ENCODE measurements around the gene ANKRD33. TPM values are rescaled to one million over a fixed set of nuclear protein-coding genes. Genes with fewer than 3 reads are reported as not detected.

Gene ANKRD33
- total and polyA plus RNA-seq, 2 of the 13 experiments (the other 11 are each of a cell fraction or from before 2014, with no cell fraction given), result 0.04 TPM; not detected in 1

DNA sequence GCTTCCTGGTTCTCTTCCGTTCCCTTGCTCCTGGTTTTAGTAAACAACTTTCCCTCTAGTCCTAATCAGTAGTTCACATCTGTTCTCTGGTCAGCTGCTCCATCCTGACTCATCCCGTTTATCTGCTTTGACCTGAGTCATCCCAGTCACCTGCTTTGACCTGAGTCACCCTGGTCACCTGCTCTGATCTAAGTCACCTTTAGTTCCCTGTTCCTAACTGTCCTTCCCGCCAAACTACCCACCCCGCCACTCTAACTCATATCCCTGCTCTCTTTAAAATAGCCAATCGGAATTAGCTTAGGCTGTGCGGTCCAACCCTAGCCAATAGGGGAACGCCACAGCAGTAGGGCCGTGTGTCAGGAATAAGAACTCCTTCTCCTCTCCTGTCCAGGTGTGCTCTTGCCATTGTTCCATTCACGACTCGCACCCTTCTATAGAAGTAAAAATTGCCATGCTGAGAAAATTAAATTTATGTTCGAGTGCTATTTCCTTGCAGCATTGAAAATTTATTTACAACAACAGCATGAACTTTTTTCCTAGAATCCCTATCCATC lies 3.1 kb upstream of the ANKRD33 start (continued):
- no peak for TF ChIP-seq LCORL (IDR thresholded peaks at IDR 0.05)
- no peak for TF ChIP-seq LCORL (CRISPR knock-in tag; IDR thresholded peaks at IDR 0.05)
- no peak for TF ChIP-seq KLF15 (CRISPR knock-in tag; IDR thresholded peaks at IDR 0.05; ENCODE audit: borderline replicate concordance)
- TF ChIP-seq SMC3 (IDR thresholded peaks at IDR 0.05; ENCODE audit: low read length), result no peak
- no peak for TF ChIP-seq ZNF460 (CRISPR knock-in tag; IDR thresholded peaks at IDR 0.05; ENCODE audit: borderline replicate concordance)
- no peak for TF ChIP-seq ZNF343 (CRISPR knock-in tag; IDR thresholded peaks at IDR 0.05)
- TF ChIP-seq ZNF382 (CRISPR knock-in tag; IDR thresholded peaks at IDR 0.05; ENCODE audit: borderline replicate concordance), result no peak
- peak; percentile 97 for TF ChIP-seq FOSL2 (CRISPR knock-in tag; IDR thresholded peaks at IDR 0.05)
- TF ChIP-seq, protein P1, sequence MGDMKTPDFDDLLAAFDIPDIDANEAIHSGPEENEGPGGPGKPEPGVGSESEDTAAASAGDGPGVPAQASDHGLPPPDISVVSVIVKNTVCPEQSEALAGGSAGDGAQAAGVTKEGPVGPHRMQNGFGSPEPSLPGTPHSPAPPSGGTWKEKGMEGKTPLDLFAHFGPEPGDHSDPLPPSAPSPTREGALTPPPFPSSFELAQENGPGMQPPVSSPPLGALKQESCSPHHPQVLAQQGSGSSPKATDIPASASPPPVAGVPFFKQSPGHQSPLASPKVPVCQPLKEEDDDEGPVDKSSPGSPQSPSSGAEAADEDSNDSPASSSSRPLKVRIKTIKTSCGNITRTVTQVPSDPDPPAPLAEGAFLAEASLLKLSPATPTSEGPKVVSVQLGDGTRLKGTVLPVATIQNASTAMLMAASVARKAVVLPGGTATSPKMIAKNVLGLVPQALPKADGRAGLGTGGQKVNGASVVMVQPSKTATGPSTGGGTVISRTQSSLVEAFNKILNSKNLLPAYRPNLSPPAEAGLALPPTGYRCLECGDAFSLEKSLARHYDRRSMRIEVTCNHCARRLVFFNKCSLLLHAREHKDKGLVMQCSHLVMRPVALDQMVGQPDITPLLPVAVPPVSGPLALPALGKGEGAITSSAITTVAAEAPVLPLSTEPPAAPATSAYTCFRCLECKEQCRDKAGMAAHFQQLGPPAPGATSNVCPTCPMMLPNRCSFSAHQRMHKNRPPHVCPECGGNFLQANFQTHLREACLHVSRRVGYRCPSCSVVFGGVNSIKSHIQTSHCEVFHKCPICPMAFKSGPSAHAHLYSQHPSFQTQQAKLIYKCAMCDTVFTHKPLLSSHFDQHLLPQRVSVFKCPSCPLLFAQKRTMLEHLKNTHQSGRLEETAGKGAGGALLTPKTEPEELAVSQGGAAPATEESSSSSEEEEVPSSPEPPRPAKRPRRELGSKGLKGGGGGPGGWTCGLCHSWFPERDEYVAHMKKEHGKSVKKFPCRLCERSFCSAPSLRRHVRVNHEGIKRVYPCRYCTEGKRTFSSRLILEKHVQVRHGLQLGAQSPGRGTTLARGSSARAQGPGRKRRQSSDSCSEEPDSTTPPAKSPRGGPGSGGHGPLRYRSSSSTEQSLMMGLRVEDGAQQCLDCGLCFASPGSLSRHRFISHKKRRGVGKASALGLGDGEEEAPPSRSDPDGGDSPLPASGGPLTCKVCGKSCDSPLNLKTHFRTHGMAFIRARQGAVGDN (CRISPR knock-in tag; IDR thresholded peaks at IDR 0.05), result no peak
- peak; percentile 76; the same call in 1 of the 2 replicates for TF ChIP-seq JUN (CRISPR knock-in tag; IDR thresholded peaks at IDR 0.05)
- TF ChIP-seq RARA (CRISPR knock-in tag; IDR thresholded peaks at IDR 0.05), result peak; percentile 79
- TF ChIP-seq, protein P2, sequence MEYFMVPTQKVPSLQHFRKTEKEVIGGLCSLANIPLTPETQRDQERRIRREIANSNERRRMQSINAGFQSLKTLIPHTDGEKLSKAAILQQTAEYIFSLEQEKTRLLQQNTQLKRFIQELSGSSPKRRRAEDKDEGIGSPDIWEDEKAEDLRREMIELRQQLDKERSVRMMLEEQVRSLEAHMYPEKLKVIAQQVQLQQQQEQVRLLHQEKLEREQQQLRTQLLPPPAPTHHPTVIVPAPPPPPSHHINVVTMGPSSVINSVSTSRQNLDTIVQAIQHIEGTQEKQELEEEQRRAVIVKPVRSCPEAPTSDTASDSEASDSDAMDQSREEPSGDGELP (IDR thresholded peaks at IDR 0.05; ENCODE audit: borderline replicate concordance, low read depth), result peak; percentile 86; the same call in 1 of the 2 replicates
- no peak for TF ChIP-seq ZNF432 (CRISPR knock-in tag; IDR thresholded peaks at IDR 0.05; ENCODE audit: borderline replicate concordance)
- no peak for TF ChIP-seq ZNF598 (CRISPR knock-in tag; IDR thresholded peaks at IDR 0.05; ENCODE audit: borderline replicate concordance)
- TF ChIP-seq JUND (CRISPR knock-in tag; IDR thresholded peaks at IDR 0.05), result 0 out of 2 replicates have a peak, but pooled peaks have one; percentile 31
- no peak for TF ChIP-seq ATM (IDR thresholded peaks at IDR 0.05; ENCODE audit: borderline replicate concordance)
- TF ChIP-seq POGZ (CRISPR knock-in tag; IDR thresholded peaks at IDR 0.05), result 0 out of 2 replicates have a peak, but pooled peaks have one; percentile 23
- peak; percentile 37; the same call in 1 of the 2 replicates for TF ChIP-seq MAFF (IDR thresholded peaks at IDR 0.05; ENCODE audit: low read depth, low read length)
- no peak for TF ChIP-seq PCBP1 (IDR thresholded peaks at IDR 0.05; ENCODE audit: borderline replicate concordance, low read depth, low read length)
- TF ChIP-seq, protein P3, sequence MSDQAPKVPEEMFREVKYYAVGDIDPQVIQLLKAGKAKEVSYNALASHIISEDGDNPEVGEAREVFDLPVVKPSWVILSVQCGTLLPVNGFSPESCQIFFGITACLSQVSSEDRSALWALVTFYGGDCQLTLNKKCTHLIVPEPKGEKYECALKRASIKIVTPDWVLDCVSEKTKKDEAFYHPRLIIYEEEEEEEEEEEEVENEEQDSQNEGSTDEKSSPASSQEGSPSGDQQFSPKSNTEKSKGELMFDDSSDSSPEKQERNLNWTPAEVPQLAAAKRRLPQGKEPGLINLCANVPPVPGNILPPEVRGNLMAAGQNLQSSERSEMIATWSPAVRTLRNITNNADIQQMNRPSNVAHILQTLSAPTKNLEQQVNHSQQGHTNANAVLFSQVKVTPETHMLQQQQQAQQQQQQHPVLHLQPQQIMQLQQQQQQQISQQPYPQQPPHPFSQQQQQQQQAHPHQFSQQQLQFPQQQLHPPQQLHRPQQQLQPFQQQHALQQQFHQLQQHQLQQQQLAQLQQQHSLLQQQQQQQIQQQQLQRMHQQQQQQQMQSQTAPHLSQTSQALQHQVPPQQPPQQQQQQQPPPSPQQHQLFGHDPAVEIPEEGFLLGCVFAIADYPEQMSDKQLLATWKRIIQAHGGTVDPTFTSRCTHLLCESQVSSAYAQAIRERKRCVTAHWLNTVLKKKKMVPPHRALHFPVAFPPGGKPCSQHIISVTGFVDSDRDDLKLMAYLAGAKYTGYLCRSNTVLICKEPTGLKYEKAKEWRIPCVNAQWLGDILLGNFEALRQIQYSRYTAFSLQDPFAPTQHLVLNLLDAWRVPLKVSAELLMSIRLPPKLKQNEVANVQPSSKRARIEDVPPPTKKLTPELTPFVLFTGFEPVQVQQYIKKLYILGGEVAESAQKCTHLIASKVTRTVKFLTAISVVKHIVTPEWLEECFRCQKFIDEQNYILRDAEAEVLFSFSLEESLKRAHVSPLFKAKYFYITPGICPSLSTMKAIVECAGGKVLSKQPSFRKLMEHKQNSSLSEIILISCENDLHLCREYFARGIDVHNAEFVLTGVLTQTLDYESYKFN (CRISPR knock-in tag; conservative IDR thresholded peaks at IDR 0.05), result 0 out of 2 replicates have a peak, but pooled peaks have one; percentile 19
- TF ChIP-seq HES4 (CRISPR knock-in tag; IDR thresholded peaks at IDR 0.05; ENCODE audit: borderline replicate concordance), result no peak
- TF ChIP-seq ZNF3 (CRISPR knock-in tag; IDR thresholded peaks at IDR 0.05), result no peak
- 0 out of 2 replicates have a peak, but pooled peaks have one; percentile 37 for TF ChIP-seq FOXK2 (IDR thresholded peaks at IDR 0.05)
